Mononuclear cell (primary cell): ENCODE data around the gene TMEM11. TPM values are rescaled to one million over a fixed set of nuclear protein-coding genes. Genes with fewer than 3 reads are reported as not detected.

Source experiments
- H3K27me3 ChIP-seq: 2 replicates; pipeline ENCODE4 v1.6.0; 2011; ENCODE audit warnings: low read length, control low read depth; ENCODE audit not compliant: insufficient read depth
- H3K4me1 ChIP-seq: 2 replicates; pipeline ENCODE4 v1.5.1; 2011; ENCODE audit warnings: mild to moderate bottlenecking, low read length, control low read depth; ENCODE audit not compliant: insufficient read depth
- H3K4me3 ChIP-seq: 2 replicates; pipeline ENCODE4 v1.5.1; 2011; ENCODE audit warnings: mild to moderate bottlenecking, low read length, moderate library complexity
- H3K9me3 ChIP-seq: 2 replicates; pipeline ENCODE4 v1.5.1; 2011; ENCODE audit warnings: low read depth, mild to moderate bottlenecking, control low read depth, low read length
- total RNA-seq: library from RNA; depleted of rRNA; stranded (reverse); fragments of >200 nt; gene quantifications from one replicate; pipeline ENCODE4 v1.2.3, GENCODE V29; 2012

TMEM11 gene
- total RNA-seq, result 15.8 TPM

GRCh38 chr17:21214015-21214776 is at the start of gene TMEM11:
Gene TMEM11, minus strand, starts transcription at chr17:21214161. Its CDS starts 9 bp downstream, at chr17:21214152.
- Histone ChIP-seq H3K27me3 (no peaks in the 10 kb centered on the region), H3K4me3 (peak within 1 kb of the TSS; percentile 88), H3K9me3 (no peaks in the 10 kb centered on the region), H3K4me1 (peaks cover 61% of the 10 kb centered on the region)

- H3K4me1 ChIP-seq, result peaks cover 11% of the 10 kb centered on the region
- H3K4me3 ChIP-seq, result no peak overlapping the region
- H3K9me3 ChIP-seq, result no peaks in the 10 kb centered on the region
Measured at GRCh38 chr17:21263376-21263775, 49.4 kb upstream of the TMEM11 start.

GRCh38 chr17:21262259-21262993 is 48.5 kb upstream of the TMEM11 start:
- Histone ChIP-seq H3K9me3 (no peaks in the 10 kb centered on the region), H3K4me3 (no peak overlapping the region), H3K27me3 (no peaks in the 10 kb centered on the region), H3K4me1 (peaks cover 2% of the 10 kb centered on the region)

More at GRCh38 chr17:21263376-21263775, 49.4 kb upstream of the TMEM11 start:
- H3K27me3 ChIP-seq, result no peaks in the 10 kb centered on the region

GRCh38 chr17:21258593-21258992 is 44.6 kb upstream of the TMEM11 start:
- Histone ChIP-seq H3K9me3 (no peaks in the 10 kb centered on the region), H3K27me3 (no peaks in the 10 kb centered on the region), H3K4me3 (no peak overlapping the region)

GRCh38 chr17:21253646-21254441 is 39.9 kb upstream of the TMEM11 start:
- Histone ChIP-seq H3K27me3 (no peaks in the 10 kb centered on the region), H3K4me3 (peak overlapping the region; percentile 46), H3K4me1 (peaks cover 27% of the 10 kb centered on the region), H3K9me3 (no peaks in the 10 kb centered on the region)

More at GRCh38 chr17:21258593-21258992, 44.6 kb upstream of the TMEM11 start:
- H3K4me1 ChIP-seq, result peaks cover 4% of the 10 kb centered on the region

- no peaks in the 10 kb centered on the region for H3K9me3 ChIP-seq
- H3K4me3 ChIP-seq, result peak within 1 kb of the TSS; percentile 46
- no peaks in the 10 kb centered on the region for H3K27me3 ChIP-seq
- peaks cover 27% of the 10 kb centered on the region for H3K4me1 ChIP-seq
Measured at GRCh38 chr17:21252796-21253645, 39.1 kb upstream of the TMEM11 start, which contains the start of gene NATD1. Gene NATD1, minus strand, starts transcription at chr17:21253410. Its CDS starts 146 bp downstream, at chr17:21253264.

- H3K4me3 ChIP-seq, result peak overlapping the region; percentile 46
- H3K9me3 ChIP-seq, result no peaks in the 10 kb centered on the region
- peaks cover 27% of the 10 kb centered on the region for H3K4me1 ChIP-seq
- no peaks in the 10 kb centered on the region for H3K27me3 ChIP-seq
Measured at GRCh38 chr17:21252289-21252795, 38.4 kb upstream of the TMEM11 start.

- H3K4me1 ChIP-seq, result peaks cover 27% of the 10 kb centered on the region
- H3K9me3 ChIP-seq, result no peaks in the 10 kb centered on the region
- H3K27me3 ChIP-seq, result no peaks in the 10 kb centered on the region
- H3K4me3 ChIP-seq, result no peak overlapping the region
Measured at GRCh38 chr17:21251337-21252010, 37.5 kb upstream of the TMEM11 start.

- H3K4me3 ChIP-seq, result no peak overlapping the region
- H3K4me1 ChIP-seq, result peaks cover 27% of the 10 kb centered on the region
- no peaks in the 10 kb centered on the region for H3K27me3 ChIP-seq
- H3K9me3 ChIP-seq, result no peaks in the 10 kb centered on the region
Measured at GRCh38 chr17:21250854-21251253, 36.9 kb upstream of the TMEM11 start.

- peaks cover 27% of the 10 kb centered on the region for H3K4me1 ChIP-seq
- H3K27me3 ChIP-seq, result no peaks in the 10 kb centered on the region
- no peaks in the 10 kb centered on the region for H3K9me3 ChIP-seq
- H3K4me3 ChIP-seq, result no peak overlapping the region
Measured at GRCh38 chr17:21249920-21250703, 36.2 kb upstream of the TMEM11 start.

- no peaks in the 10 kb centered on the region for H3K9me3 ChIP-seq
- H3K4me1 ChIP-seq, result peaks cover 27% of the 10 kb centered on the region
- H3K4me3 ChIP-seq, result no peak overlapping the region
- H3K27me3 ChIP-seq, result no peaks in the 10 kb centered on the region
Measured at GRCh38 chr17:21249086-21249795, 35.3 kb upstream of the TMEM11 start.

GRCh38 chr17:21248500-21248899 is 34.5 kb upstream of the TMEM11 start:
- H3K9me3 ChIP-seq, result no peaks in the 10 kb centered on the region
- no peaks in the 10 kb centered on the region for H3K27me3 ChIP-seq
- no peak overlapping the region for H3K4me3 ChIP-seq
- peaks cover 23% of the 10 kb centered on the region for H3K4me1 ChIP-seq
